Occipital lobe (tissue), 3 donors: Measurements from ENCODE around the gene C12orf76. TPM values are rescaled to one million over a fixed set of nuclear protein-coding genes. Genes with fewer than 3 reads are reported as not detected.

Experiments used
- DNase-seq: peaks from one replicate; lab custom pipeline; 2025; lab: John Stamatoyannopoulos, UW
- small RNA-seq: library from RNA; depleted of rRNA; stranded (forward); fragments of <200 nt; gene quantifications from one replicate; pipeline ENCODE3, GENCODE V24; 2014
- total RNA-seq: library from RNA; depleted of rRNA; stranded (reverse); fragments of >200 nt; gene quantifications from one replicate; pipeline ENCODE4 v1.2.3, GENCODE V29; 2014

The C12orf76 gene
- total RNA-seq, 1 donor from 2014 or later: 84.5 TPM

DNA sequence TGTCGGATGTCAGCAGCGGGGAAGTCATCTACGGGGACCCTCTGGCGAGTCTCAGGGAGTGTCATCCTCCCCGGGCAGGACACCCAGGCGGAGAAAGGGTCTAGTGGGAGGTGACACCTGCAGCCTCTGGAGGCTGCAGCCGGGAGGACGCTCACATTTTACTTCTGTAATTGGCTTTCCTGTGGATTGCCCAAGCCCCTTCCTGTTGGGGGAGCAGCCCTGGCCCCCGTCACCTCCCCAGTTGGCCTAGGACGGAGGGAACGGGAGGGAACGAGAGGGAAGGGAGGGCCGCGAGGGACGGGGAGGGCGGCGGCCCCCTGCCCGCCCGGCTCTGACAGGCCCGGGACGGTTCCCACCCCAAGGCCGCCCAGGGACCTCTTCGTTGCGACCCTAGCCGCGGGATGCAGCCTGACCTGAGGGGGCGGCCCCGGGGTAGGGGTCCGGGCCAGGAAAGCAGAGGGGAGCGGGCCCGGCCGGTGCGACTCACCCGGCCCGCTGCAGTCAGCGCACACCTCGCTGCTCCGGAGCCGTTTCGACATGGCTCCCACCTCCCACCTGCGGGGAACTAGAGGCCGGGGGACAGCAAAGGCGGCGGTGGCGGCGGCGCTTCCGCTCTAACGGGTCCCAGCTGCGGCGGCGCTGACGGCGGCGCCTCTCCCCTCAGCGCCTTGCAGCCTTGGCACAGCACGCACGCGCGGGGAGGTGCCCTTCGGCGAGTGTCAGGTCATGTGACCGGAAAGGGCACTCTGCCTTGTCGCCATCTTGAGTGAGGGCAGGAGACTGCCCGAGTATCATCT is 52.4 kb downstream of the C12orf76 start, which contains the start of gene GIT2:
GIT2 (minus strand) TSS at position 683 of the 797 bp plus-strand sequence; CDS start at position 539, 144 bp downstream.
- DNase-seq: peak; percentile 90

DNA sequence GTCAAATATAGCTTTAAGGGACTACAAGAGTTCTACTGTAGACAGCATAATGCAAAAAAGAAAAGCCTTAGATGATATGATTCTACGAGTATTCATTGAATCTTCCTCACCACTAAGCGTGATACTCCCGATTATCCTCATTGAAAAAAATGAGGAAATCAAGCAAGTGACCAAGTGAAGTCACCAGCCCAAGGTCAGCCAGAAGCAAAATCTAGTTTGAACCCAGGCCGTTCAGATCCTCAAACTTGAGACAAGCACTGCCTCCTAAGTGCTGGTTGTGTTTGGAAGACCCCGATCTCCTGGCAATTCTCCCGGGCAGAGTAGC is 53.0 kb downstream of the C12orf76 start:
- DNase-seq: no peak

GRCh38 chr12:109994401-109995175 is 53.7 kb downstream of the C12orf76 start:
- no peak for DNase-seq

DNA sequence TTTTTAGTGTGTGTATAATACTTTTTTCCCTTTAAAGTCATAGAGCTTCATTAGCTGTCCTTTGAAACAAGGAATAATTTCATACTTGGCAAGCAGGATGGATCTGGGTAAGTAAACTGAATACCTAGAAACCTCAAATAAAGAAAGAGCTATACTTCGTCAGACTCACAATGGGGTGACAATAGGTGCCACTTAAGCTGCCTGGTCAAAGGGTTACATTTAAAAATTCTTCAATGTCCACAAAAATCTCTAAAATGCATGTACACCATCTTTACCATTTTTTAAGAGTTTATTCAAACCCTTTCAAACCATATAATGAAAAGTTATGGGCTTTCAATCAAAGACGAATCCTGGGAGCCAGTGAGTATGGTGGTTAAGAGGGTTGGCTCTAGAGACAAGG is 55.2 kb downstream of the C12orf76 start:
- no peak for DNase-seq

DNA sequence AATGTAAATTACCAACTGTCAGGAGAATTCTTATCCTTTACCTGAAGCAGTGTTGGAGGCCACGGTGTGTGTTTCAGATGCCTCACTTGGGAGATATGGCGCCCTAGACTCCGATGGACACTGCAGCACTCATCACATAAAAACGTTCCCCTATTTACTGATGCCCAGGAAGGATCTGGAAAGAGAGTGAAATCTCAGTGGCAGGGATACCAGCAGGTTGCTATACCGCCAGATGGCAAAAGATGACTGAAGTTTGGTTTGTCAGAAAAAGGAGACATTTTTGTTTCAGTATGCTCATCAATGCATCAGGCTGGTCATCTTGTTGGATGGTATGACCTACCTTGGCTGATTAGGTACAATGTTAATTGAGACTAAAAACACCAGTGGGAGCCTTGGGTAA is 56.7 kb downstream of the C12orf76 start:
- DNase-seq: no peak

Small RNAs within 50 kb of the gene (small RNA-seq; reads per million reads assigned to genes)
- gene AC007546.2: not detected

Other genes starting within 250 kb of the C12orf76 start
- not detected for gene TRPV4, start 215.1 kb downstream of the C12orf76 start, total RNA-seq
- 15.6 TPM for gene GLTP, start 168.0 kb downstream of the C12orf76 start, total RNA-seq
- 6.2 TPM for gene TCHP, start 148.2 kb downstream of the C12orf76 start, total RNA-seq
- 27.8 TPM for gene GIT2, start 52.2 kb downstream of the C12orf76 start, total RNA-seq
- 20.6 TPM for gene ANKRD13A, start 49.1 kb downstream of the C12orf76 start, total RNA-seq
- gene IFT81, start 75.8 kb upstream of the C12orf76 start, total RNA-seq: 90.6 TPM
- gene ATP2A2, start 232.7 kb upstream of the C12orf76 start, total RNA-seq: 161 TPM